SH-SY5Y (cell line): ENCODE measurements around the gene FST.

Experiments used
- GATA2 ChIP-seq: IDR thresholded peaks from 2 replicates; pipeline ENCODE4 v1.6.1; 2011; ENCODE audit warnings: mild to moderate bottlenecking, low read depth, low read length
- GATA3 ChIP-seq: IDR thresholded peaks from 2 replicates; pipeline ENCODE4 v1.6.1; 2011; ENCODE audit warnings: low read depth, mild to moderate bottlenecking, low read length, moderate library complexity

GRCh38 chr5:53448851-53449250 lies 31.6 kb upstream of the FST start:
- TF ChIP-seq GATA2, result no peak
- no peak for TF ChIP-seq GATA3
